HepG2 (cell line): Measurements from ENCODE around the gene CALML6. TPM values are rescaled to one million over a fixed set of nuclear protein-coding genes. Genes with fewer than 3 reads are reported as not detected.

Experiments
- ATF3 ChIP-seq: sonication (generic); formaldehyde crosslinking; IDR thresholded peaks from 2 replicates; pipeline ENCODE4 v1.4.0; 2020; ENCODE audit warnings: missing genetic modification reagents
- CREB1 ChIP-seq, 2 experiments: fragments of 450-650 bp in 1 of 2; IDR thresholded peaks; 2 replicates each; pipeline ENCODE4 v1.6.1; 2016 to 2017; ENCODE audit warnings: control low read depth in 1 of 2, mild to moderate bottlenecking in 1 of 2, missing compliant biosample characterization in 1 of 2, missing genetic modification characterization in 1 of 2
- FOXA3 ChIP-seq: IDR thresholded peaks from 2 replicates; pipeline ENCODE4 v1.6.1; 2016; ENCODE audit warnings: missing genetic modification reagents, missing compliant biosample characterization
- HBP1 ChIP-seq: IDR thresholded peaks from 2 replicates; pipeline ENCODE4 v1.6.1; 2016; ENCODE audit warnings: low read depth, control low read depth
- IKZF1 ChIP-seq: fragments of 450-650 bp; IDR thresholded peaks from 2 replicates; pipeline ENCODE4 v1.7.1; 2016
- MAFF ChIP-seq: IDR thresholded peaks from 2 replicates; pipeline ENCODE4 v1.6.1; 2011; ENCODE audit warnings: low read depth, low read length, improper control_type of control experiment
- MXD3 ChIP-seq: IDR thresholded peaks from 2 replicates; pipeline ENCODE4 v1.6.1; 2016; ENCODE audit warnings: mild to moderate bottlenecking, missing biosample characterization, missing genetic modification reagents
- MXD4 ChIP-seq: IDR thresholded peaks from 2 replicates; pipeline ENCODE4 v1.6.1; 2016; ENCODE audit warnings: mild to moderate bottlenecking, missing biosample characterization, missing genetic modification reagents
- MYC ChIP-seq: sonication (generic); formaldehyde crosslinking; IDR thresholded peaks from 2 replicates; pipeline ENCODE4 v1.9.0; 2021; ENCODE audit warnings: missing genetic modification reagents, borderline replicate concordance
- SP2 ChIP-seq: sonication (generic); formaldehyde crosslinking; IDR thresholded peaks from 2 replicates; pipeline ENCODE4 v1.5.1; 2020; ENCODE audit warnings: mild to moderate bottlenecking, missing genetic modification reagents
- ZBTB34 ChIP-seq: sonication (generic); formaldehyde crosslinking; IDR thresholded peaks from 2 replicates; pipeline ENCODE4 v1.8.0; 2022; ENCODE audit warnings: mild to moderate bottlenecking, missing genetic modification reagents
- ZBTB49 ChIP-seq: sonication (generic); formaldehyde crosslinking; IDR thresholded peaks from 2 replicates; pipeline ENCODE4 v1.4.0; 2020; ENCODE audit warnings: missing genetic modification reagents, borderline replicate concordance
- ZEB1 ChIP-seq: IDR thresholded peaks from 2 replicates; pipeline ENCODE4 v1.6.1; 2012; ENCODE audit warnings: mild to moderate bottlenecking, low read depth, inconsistent platforms; ENCODE audit not compliant: insufficient replicate concordance
- ZFY ChIP-seq: sonication (generic); formaldehyde crosslinking; IDR thresholded peaks from 2 replicates; pipeline ENCODE4 v1.4.0; 2020; ENCODE audit warnings: missing genetic modification reagents
- ZNF260 ChIP-seq: sonication (generic); formaldehyde crosslinking; IDR thresholded peaks from 2 replicates; pipeline ENCODE4 v1.4.0; 2020; ENCODE audit warnings: missing genetic modification reagents, low read depth, mild to moderate bottlenecking, borderline replicate concordance
- ZNF616 ChIP-seq: sonication (generic); formaldehyde crosslinking; IDR thresholded peaks from 2 replicates; pipeline ENCODE4 v1.5.0; 2020; ENCODE audit warnings: low read depth, mild to moderate bottlenecking, missing genetic modification reagents
- ZNF75D ChIP-seq: sonication (generic); formaldehyde crosslinking; IDR thresholded peaks from 2 replicates; pipeline ENCODE4 v1.8.1; 2023; ENCODE audit warnings: missing genetic modification reagents, mild to moderate bottlenecking, borderline replicate concordance
- ZNF773 ChIP-seq: sonication (generic); formaldehyde crosslinking; IDR thresholded peaks from 2 replicates; pipeline ENCODE4 v1.4.0; 2020; ENCODE audit warnings: missing genetic modification reagents, borderline replicate concordance
- polyA plus RNA-seq, 8 experiments: library from polyadenylated mRNA; depleted of rRNA in 3 of 8; stranded (reverse) in 7 of 8; unstranded in 1 of 8; fragments of >200 nt; fragmentation: Illumina TruSeq in 4 of 8; extraction: Trizol in 4 of 8; gene quantifications; 2 replicates each; pipeline versions ENCODE4 v1.2.1 to v1.2.3, GENCODE V29; 2011 to 2016; ENCODE audit warnings: low read depth in 4 of 8, missing spikeins in 1 of 8, mixed read lengths in 1 of 8; ENCODE audit not compliant: insufficient read depth in 1 of 8
- total RNA-seq, 5 experiments: library from RNA; depleted of rRNA; stranded (reverse); fragments of >200 nt; fragmentation: Illumina TruSeq; extraction: Trizol; gene quantifications; 2 replicates each; pipeline ENCODE4 v1.2.3, GENCODE V29; 2016; ENCODE audit warnings: low read depth in 1 of 5
- TF ChIP-seq, protein P1 (sequence below): sonication (generic); formaldehyde crosslinking; IDR thresholded peaks from 2 replicates; pipeline ENCODE4 v1.4.0; 2020; ENCODE audit warnings: mild to moderate bottlenecking, missing genetic modification reagents

Gene CALML6
- total and polyA plus RNA-seq, 2 of the 13 experiments (the other 11 are each of a cell fraction or from before 2014, with no cell fraction given), result 0.11 to 0.12 TPM

DNA sequence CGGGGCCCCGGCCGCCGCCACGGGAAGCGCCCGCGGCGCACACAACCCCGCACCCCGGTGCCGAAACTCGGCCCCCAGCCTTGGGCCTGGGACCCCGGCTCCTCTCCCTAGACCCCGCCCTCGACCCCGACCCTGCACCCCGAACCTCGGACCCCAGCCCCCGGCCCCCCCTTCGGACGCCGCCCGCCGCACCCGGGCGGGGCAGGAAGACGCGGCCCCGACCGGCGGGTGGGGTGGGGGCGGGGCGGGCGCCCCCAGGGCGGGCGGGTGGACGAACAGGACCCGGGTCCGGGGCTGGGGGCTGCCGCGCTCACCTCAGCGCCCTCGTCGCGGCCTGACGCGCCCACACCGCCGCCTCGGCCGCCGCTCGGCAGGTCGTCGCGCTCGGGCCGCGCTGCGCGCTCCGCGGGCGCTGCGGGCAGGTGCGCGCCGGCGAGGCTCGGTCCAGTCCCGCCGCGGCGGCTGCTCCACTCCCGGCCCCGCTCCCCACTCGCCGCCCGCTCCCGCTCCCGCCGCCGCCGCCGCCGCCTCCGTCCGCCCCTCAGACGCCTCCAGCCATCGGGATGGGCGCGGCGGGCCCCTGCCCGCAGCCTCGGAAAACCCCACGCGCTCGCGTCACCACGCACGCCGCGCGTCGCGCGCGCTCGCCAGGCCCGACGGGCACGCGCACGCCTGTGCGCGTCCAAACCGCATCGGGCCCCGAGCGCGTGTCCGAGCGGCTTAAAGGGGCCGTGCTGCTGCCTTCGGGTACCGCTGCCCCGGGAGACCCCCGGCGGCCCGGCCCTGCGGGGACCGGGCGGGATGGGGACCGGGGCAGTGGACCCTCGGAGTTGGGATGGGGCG is 24.3 kb upstream of the CALML6 start, which contains the start of gene GNB1 (continued):
- peak; percentile 6; the same call in 1 of the 2 replicates for TF ChIP-seq ZNF616 (CRISPR knock-in tag)
- no peak; the same call in 1 of the 2 replicates for TF ChIP-seq SP2 (CRISPR knock-in tag)
- peak; percentile 43 for TF ChIP-seq ZEB1
- TF ChIP-seq MYC (CRISPR knock-in tag), result peak; percentile 35; the same call in 1 of the 2 replicates
- TF ChIP-seq, protein P1, sequence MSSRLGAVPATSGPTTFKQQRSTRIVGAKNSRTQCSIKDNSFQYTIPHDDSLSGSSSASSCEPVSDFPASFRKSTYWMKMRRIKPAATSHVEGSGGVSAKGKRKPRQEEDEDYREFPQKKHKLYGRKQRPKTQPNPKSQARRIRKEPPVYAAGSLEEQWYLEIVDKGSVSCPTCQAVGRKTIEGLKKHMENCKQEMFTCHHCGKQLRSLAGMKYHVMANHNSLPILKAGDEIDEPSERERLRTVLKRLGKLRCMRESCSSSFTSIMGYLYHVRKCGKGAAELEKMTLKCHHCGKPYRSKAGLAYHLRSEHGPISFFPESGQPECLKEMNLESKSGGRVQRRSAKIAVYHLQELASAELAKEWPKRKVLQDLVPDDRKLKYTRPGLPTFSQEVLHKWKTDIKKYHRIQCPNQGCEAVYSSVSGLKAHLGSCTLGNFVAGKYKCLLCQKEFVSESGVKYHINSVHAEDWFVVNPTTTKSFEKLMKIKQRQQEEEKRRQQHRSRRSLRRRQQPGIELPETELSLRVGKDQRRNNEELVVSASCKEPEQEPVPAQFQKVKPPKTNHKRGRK (CRISPR knock-in tag), result no peak
- TF ChIP-seq FOXA3 (CRISPR knock-in tag), result peak; percentile 41; the same call in 1 of the 2 replicates
- TF ChIP-seq ZFY (CRISPR knock-in tag), result no peak; the same call in 1 of the 2 replicates
- no peak for TF ChIP-seq ZNF75D (CRISPR knock-in tag)
- no peak for TF ChIP-seq MAFF
- no peak for TF ChIP-seq IKZF1
- peak; percentile 29; the same call in 1 of the 2 replicates for TF ChIP-seq MXD4 (CRISPR knock-in tag)
- no peak for TF ChIP-seq ZNF260 (CRISPR knock-in tag)
- TF ChIP-seq HBP1, result no peak
- TF ChIP-seq MXD3, result no peak
- no peak for TF ChIP-seq ZBTB34
- TF ChIP-seq ZNF773 (CRISPR knock-in tag), result peak; percentile 62; the same call in 1 of the 2 replicates
- TF ChIP-seq ATF3 (CRISPR knock-in tag), result peak; percentile 40; the same call in 1 of the 2 replicates
- no peak for TF ChIP-seq ZBTB49 (CRISPR knock-in tag)
- peak; percentile 85; the same call in 1 of the 2 replicates for TF ChIP-seq CREB1 (IDR thresholded peaks at IDR 0.05)
- TF ChIP-seq CREB1 (CRISPR knock-in tag; IDR thresholded peaks at IDR 0.05), result peak; percentile 62; the same call in 1 of the 2 replicates
